ENCODE data around the gene KDM4F. TPM values are rescaled to one million over a fixed set of nuclear protein-coding genes. Genes with fewer than 3 reads are reported as not detected.

KDM4F gene
- total and polyA plus RNA-seq, 4 donors, result not detected

Other genes starting within 250 kb of the KDM4F start
- gene CWC15, start 75.9 kb upstream of the KDM4F start, total RNA-seq, result 10 to 100 TPM; 19.7 to 22.1 TPM
- 10 to 100 TPM; 17.6 to 47.0 TPM for gene CWC15, start 75.9 kb upstream of the KDM4F start, polyA plus RNA-seq
- under 1 TPM; 0.17 to 0.23 TPM for gene KDM4D, start 75.7 kb upstream of the KDM4F start, total RNA-seq
- under 1 TPM; 0.11 to 0.17 TPM for gene KDM4D, start 75.7 kb upstream of the KDM4F start, polyA plus RNA-seq
- not detected for gene KDM4E, start 24.2 kb upstream of the KDM4F start, total RNA-seq
- not detected for gene KDM4E, start 24.2 kb upstream of the KDM4F start, polyA plus RNA-seq
- 10 to 100 TPM; 17.6 to 31.8 TPM for gene SRSF8, start 17.5 kb downstream of the KDM4F start, total RNA-seq
- 10 to 100 TPM; 15.4 to 18.1 TPM for gene SRSF8, start 17.5 kb downstream of the KDM4F start, polyA plus RNA-seq
- 10 to 100 TPM in 1 of 2 donors, 1 to 10 TPM in 1; 6.6 to 35.6 TPM for gene ENDOD1, start 40.4 kb downstream of the KDM4F start, total RNA-seq
- 1 to 10 TPM; 2.2 to 5.1 TPM for gene ENDOD1, start 40.4 kb downstream of the KDM4F start, polyA plus RNA-seq
- 10 to 100 TPM in 1 of 2 donors, 1 to 10 TPM in 1; 3.8 to 46.6 TPM for gene SESN3, start 181.8 kb downstream of the KDM4F start, total RNA-seq
- 1 to 10 TPM in 1 of 2 donors, under 1 TPM in 1; 0.85 to 1.3 TPM for gene SESN3, start 181.8 kb downstream of the KDM4F start, polyA plus RNA-seq